Stimulated activated CD4-positive, alpha-beta T cell treated with anti-CD3 and anti-CD28 coated beads, Interleukin-15, amount 100 ng/mL, for 24 hours (primary cell): Measurements from ENCODE around the gene EFCAB9.

Experiments
- DNase-seq: peaks from one replicate; pipeline ENCODE4 v3.0.0-alpha.2; 2020

EFCAB9 gene

DNA sequence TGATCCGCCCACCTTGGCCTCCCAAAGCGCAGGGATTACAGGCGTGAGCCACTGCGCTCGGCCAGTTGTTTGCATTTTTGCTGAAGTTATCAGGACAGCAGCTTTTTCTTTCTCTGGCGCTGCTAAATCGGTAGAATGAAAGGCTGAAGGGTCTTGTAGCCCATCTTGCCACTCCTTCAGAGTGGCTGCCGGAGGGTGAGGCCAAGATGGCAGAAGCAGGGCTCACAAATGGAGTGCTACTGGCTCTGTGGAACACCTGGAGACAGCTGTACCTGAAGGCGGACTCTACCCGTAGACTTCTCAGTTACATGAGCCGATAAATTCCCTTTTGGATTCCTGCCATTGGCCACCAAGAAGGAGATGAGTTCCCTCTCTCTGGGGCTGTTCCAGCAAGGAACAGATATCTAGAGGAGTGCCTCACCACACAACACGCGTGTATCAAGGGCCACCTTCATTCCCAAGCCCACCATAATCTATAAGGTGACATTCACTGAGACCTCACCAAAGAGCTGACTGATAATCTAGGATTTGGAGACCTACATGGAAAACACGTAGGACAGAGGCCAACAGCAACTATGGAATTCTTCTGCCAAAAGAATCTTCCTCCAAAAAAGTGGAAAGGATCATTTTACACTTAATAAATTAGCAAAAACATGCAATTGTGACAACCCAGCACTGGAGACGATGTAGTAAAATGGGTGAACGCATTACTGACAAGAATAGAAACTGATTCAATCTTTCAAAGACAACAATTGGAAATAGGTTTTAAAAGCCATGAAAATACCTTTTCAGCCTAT lies 27.7 kb upstream of the EFCAB9 start:
- DNase-seq = no peak

DNA sequence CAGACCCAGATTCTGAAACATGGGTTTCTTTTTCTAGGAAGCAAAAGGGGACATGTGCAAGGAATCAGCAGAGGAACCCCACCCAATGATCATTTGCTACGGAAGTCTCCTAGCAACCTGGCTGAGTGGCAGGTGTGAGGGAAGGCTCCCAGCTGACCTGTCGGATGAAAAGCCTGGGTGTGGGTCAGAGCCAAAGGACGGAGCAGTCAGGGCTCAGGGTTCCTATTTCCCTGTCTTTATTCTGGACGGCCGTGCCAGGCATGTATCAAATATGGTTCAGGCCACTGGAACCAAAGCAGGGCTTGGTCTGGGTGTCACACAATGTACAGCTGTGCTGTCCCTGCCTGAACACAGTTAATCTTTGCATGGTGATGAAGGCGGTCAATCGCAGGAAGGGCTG lies 26.1 kb upstream of the EFCAB9 start:
- no peak for DNase-seq

DNA sequence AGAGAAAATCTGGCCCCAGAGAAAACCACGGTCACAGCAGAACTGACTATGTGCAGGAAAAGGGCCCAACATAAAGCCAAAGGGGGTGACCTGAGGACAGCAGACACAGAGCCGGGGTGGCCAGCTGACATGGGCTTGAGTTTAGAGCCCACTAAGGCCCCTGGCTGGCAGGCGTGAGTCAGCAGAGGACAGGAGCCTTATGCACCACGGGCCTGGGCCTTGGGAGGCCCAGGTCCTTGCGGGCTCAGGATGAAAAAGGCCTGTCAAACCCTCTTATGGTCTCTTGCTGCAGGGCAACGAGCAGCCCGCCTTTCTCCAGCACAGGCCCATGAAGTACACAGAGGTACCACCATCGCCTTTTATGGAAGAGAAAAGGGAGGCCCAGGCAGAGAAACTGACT lies 25.7 kb upstream of the EFCAB9 start:
- no peak for DNase-seq

DNA sequence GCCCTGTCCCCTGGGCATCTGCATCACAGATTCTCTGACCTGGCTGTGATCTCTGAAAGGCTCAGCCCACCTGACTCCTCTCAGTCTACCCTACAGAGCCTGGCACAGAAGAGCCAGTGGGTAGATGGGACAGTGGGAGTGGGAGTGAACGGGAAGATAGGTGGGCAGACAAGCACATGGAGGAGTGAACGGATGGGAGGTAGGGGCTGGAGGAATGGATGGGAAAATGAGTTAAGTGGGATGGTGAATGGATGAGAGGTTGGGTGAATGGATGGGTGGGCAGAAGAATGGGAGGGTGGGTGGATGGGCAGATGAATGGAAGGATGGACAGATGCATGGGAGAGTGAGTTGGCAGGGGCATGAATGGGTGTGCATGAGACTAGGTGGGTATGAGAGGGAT lies 24.8 kb upstream of the EFCAB9 start:
- DNase-seq = no peak

DNA sequence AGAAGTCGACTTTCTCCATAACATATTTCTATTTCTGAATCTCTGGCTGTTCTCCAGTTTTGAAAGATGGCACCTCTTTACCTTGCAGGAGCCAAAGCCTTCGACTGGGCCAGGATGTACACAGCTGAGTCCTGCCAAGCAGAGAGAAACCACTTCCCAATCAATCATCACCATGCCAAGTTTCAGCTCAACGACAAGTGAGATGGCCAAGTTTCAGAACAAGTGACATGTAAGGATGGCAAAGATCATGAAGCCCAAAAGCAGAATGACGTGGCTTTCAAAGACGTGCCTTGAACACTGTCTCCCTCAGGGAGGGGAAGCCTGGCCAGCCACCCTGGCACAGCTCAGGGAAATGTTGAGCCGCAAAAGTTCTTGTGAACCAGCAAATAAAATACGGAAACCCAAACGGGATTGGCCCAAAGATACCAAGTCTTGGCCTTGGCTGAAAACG lies 23.7 kb upstream of the EFCAB9 start:
- no peak for DNase-seq

- no peak for DNase-seq
Measured at GRCh38 chr5:172171118-172171517, 22.9 kb upstream of the EFCAB9 start.

DNA sequence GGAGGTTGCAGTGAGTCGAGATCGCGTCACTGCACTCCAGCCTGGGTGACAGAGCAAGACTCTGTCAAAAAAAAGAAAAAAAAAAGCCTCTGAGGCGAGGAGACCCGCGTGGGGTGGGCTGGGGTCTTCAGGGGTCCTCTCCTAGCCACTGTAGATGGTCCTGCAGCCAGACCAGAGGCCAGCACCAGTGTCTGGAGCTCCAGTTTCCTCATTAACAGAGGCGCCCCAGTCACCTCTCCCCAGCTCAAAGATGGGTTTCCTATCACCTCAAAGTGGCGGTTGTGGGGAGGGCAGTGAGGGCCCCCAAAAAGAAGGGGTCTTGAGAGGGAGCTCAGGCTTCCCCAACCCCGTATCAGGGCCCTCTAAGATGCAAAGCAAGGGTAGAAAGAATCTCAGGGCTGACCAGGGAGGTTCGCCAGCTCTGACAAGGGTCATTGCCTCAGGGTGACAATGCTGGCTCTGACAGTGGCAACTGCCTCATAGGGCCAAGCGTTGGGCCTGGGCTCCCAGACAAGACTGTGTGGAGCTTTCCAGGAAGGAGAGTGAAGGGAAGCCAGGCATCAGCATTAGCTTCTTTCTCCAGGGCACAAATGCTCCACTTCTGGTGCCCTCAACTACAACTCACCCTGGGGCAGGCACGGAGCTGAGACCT lies 20.9 kb upstream of the EFCAB9 start:
- no peak for DNase-seq

GRCh38 chr5:172173564-172174153 lies 20.3 kb upstream of the EFCAB9 start:
- DNase-seq = peak; percentile 90

DNA sequence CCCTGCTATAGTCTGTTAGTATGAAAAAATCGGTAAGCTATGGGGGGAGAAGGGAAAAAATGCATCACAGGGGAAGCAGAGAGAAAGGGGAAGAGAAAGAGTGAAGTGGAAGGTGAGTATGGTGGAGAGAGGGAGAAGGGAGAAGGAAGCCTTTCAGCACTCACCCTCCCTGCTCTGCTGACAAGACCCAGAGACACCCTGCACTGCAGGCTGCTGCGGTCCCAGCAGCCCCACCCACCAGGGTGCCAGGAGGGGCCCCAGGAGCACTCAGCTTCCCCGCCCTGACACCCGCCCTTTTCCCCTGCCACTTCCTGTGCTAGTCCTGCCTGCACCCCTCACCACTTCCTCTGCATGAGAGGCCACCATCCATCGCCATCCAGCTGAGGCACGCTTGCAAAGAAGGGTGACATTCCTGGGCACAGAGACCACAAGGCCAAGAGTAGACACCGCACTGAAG lies 18.7 kb upstream of the EFCAB9 start:
- DNase-seq = peak; percentile 95

DNA sequence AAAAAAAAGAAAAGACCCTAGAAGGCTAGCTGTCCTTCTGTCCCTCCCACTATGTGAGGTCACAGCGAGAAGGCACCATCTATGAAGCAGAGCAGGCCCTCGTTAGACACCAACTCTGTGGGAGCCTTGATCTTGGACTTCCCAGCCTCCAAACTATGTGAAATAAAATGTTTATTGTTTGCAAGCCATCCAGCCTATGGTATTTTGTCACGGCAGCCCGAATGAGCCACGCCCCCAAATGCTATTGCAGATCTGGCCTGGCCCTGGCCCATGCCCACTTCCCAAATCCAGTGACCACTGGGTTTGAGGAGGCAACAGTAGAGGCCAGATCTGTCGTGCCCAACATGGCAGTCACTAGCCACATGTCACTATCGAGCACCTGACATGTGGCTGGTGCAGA lies 16.8 kb upstream of the EFCAB9 start:
- DNase-seq = no peak

GRCh38 chr5:172178301-172178987 lies 15.5 kb upstream of the EFCAB9 start:
- DNase-seq = peak; percentile 42

DNA sequence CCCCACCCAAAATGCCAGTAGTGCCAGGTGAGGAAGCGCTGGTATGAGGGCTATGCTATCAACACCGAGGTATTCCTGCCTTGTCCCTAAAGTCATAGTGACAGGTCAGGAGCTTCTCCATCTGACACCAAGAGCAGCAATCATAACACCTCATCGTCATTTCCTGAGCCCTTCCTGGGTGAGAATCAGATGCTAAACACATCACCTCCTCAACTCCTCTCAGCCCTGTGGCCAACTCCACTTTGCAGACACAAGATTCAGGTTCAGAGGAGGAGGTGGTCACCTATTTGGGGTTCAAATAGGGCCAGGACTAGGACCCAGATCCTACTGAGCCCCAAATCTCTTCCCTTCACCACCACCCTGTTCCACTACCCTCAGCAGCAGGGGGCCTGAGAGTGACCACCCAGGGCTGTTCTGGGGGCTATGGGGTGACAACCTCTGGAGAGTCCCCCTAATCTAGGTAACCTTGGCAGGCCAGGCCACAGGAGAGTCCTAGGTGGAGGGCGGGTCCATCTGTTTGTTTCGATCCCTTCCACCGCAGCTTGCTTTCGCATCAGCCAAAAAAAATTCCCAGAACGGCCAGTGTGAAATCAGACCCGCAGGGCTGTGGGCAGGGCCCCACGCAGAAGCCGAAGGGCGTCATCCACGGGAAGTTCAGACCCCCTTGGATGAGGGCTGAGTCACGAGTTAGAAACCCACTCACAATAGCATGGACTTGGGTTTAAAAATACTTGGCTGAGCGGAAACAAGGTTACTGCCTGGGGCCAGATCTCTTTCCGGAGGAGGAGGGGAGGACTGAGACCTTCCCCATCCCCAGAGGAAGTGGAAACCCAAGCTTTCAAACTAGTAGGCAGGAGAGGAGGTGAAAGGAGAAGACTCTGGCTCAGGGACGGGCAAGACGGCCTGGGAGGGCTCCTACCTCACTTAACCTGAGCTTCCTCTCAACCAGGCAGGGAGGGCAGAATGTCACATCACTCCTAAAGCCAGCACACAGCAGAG lies 14.7 kb upstream of the EFCAB9 start:
- peak; percentile 59 for DNase-seq

DNA sequence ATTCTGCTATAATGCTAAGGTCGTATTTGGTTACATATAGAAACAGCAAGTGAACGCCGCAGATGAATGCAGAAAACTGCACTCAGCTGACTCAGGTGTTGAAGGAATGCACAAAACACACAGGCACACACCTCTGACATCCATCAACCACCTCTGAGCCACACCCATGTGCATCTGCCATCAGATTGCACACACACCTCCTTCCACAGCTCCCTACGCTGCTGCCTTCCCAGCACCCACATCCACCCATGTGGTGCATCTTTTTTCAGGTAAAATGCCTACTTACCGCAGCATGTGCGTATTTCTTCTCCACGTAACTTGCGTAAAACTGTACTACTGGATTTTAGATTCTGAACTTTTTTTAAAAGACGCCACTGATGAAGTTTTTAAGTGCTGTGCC lies 13.0 kb upstream of the EFCAB9 start:
- no peak for DNase-seq

GRCh38 chr5:172182291-172182690 lies 11.7 kb upstream of the EFCAB9 start:
- DNase-seq = no peak

DNA sequence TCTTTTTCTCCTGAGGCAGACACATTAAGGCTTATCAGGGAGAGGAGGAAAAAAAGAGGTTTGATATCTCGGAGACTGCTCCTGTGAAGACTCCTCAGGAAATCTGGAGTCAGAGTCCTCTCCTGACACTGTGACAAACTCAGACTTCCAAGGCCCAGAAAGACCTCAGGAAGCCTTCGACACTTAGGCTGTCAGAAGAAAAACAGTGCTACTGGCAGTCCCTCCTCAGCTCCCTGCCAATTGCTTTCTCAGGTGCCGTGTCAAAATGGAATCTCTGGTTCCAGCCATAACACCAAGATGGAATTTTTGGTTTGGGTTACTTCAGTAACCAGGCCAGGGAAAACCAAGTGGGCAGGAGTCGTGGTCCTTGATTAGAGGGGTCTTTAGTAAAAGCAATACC lies 10.1 kb upstream of the EFCAB9 start:
- no peak for DNase-seq

DNA sequence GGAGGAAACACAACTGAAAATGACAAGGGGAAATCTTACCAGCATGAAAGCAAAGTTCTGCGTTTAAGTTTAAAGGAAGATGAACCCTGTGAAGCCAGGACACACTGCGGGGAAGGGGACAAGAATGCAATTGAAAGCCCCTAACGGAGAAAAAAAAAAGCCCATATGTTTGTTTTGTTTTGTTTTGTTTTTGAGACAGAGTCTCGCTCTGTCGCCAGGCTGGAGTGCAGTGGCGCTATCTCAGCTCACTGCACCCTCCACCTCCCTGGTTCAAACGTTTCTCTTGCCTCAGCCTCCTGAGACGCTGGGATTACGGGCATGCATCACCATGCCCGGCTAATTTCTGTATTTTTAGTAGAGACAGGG lies 8.9 kb upstream of the EFCAB9 start:
- DNase-seq = peak; percentile 28

GRCh38 chr5:172186114-172186695 lies 7.8 kb upstream of the EFCAB9 start:
- no peak for DNase-seq

GRCh38 chr5:172187118-172188032 lies 6.6 kb upstream of the EFCAB9 start:
- DNase-seq = peak; percentile 82

- peak; percentile 94 for DNase-seq
Measured at GRCh38 chr5:172188033-172188892, 5.7 kb upstream of the EFCAB9 start, which contains the start of gene STK10. STK10 (minus strand) TSS chr5:172188224; CDS start chr5:172188042, 182 bp downstream.
